H1 (cell line): ENCODE measurements around the gene C19orf53. TPM values are rescaled to one million over a fixed set of nuclear protein-coding genes. Genes with fewer than 3 reads are reported as not detected.

Experiments
- BRCA1 ChIP-seq: IDR thresholded peaks from 2 replicates; pipeline ENCODE4 v1.6.1; 2012; ENCODE audit warnings: low read depth, low read length, improper control_type of control experiment
- CBX8 ChIP-seq: fragments of 300-800, 300-1000 bp; sonication (generic); IDR thresholded peaks from 2 replicates; pipeline ENCODE4 v1.7.1; 2016; ENCODE audit warnings: low read depth, low read length, borderline replicate concordance
- EGR1 ChIP-seq: IDR thresholded peaks from 2 replicates; pipeline ENCODE4 v1.6.1; 2011; ENCODE audit warnings: low read depth, low read length, borderline replicate concordance
- EP300 ChIP-seq, 2 experiments: IDR thresholded peaks; 1 replicate in 1 of 2; 2 replicates in 1 of 2; pipeline ENCODE4 v1.6.1; 2011 to 2012; ENCODE audit warnings: low read depth in 2 of 2, low read length in 2 of 2, mild to moderate bottlenecking in 2 of 2, borderline replicate concordance in 1 of 2, inconsistent platforms in 1 of 2, moderate library complexity in 1 of 2
- FOSL1 ChIP-seq: IDR thresholded peaks from 2 replicates; pipeline ENCODE4 v1.6.1; 2011; ENCODE audit warnings: mild to moderate bottlenecking, low read depth, low read length, moderate library complexity; ENCODE audit not compliant: insufficient read depth
- HDAC2 ChIP-seq, 2 experiments: fragments of 300-600 bp in 1 of 2; sonication (generic) in 1 of 2; IDR thresholded peaks; 2 replicates each; pipeline ENCODE4 v1.6.1; 2011 to 2012; ENCODE audit warnings: low read depth in 2 of 2, low read length in 2 of 2, mild to moderate bottlenecking in 2 of 2, moderate library complexity in 2 of 2, borderline replicate concordance in 1 of 2, inconsistent platforms in 1 of 2
- KDM1A ChIP-seq: fragments of 200-600, 300-600 bp; sonication (generic); IDR thresholded peaks from 2 replicates; pipeline ENCODE4 v1.7.1; 2016; ENCODE audit warnings: mild to moderate bottlenecking, low read length, borderline replicate concordance
- POLR2AphosphoS5 ChIP-seq: IDR thresholded peaks from 2 replicates; pipeline ENCODE4 v1.6.1; 2011; ENCODE audit warnings: low read depth, low read length
- RBBP5 ChIP-seq: IDR thresholded peaks from 2 replicates; pipeline ENCODE4 v1.7.1; 2012; ENCODE audit warnings: low read depth, mild to moderate bottlenecking, inconsistent platforms, low read length, moderate library complexity, borderline replicate concordance
- SIN3A ChIP-seq, 2 experiments: IDR thresholded peaks in 1 of 2; conservative IDR thresholded peaks in 1 of 2; 2 replicates each; pipeline ENCODE4 v1.6.1; 2011 to 2012; ENCODE audit warnings: low read length in 2 of 2, improper control_type of control experiment in 1 of 2, low read depth in 1 of 2, mild to moderate bottlenecking in 1 of 2
- SP4 ChIP-seq: IDR thresholded peaks from 2 replicates; pipeline ENCODE4 v1.6.1; 2012; ENCODE audit warnings: low read length, inconsistent platforms
- TAF7 ChIP-seq: optimal IDR thresholded peaks from 2 replicates; pipeline ENCODE3; 2011; ENCODE audit warnings: low read depth, mild to moderate bottlenecking, inconsistent platforms, low read length, moderate library complexity, borderline replicate concordance
- TEAD4 ChIP-seq: IDR thresholded peaks from 2 replicates; pipeline ENCODE4 v1.6.1; 2012; ENCODE audit warnings: low read depth, low read length, inconsistent platforms, mixed read lengths
- polyA plus RNA-seq, 7 experiments: library from polyadenylated mRNA; depleted of rRNA in 3 of 7; stranded (reverse) in 5 of 7; unstranded in 2 of 7; fragments of >200 nt in 5 of 7; fragments of 200-250 nt in 2 of 7; gene quantifications; 1 replicate in 5 of 7; 2 replicates in 1 of 7; 4 replicates in 1 of 7; pipeline versions ENCODE4 v1.2.1 to v1.2.3, GENCODE V29; 2011 to 2013; ENCODE audit warnings: missing spikeins in 2 of 7, mixed read lengths in 2 of 7
- total RNA-seq: library from RNA; stranded (reverse); fragmentation: NEBNext Ultra II Directional; extraction: Animal tissue kit (Norgen Biotek cat#: 25700); gene quantifications from 2 replicates; pipeline ENCODE4 v1.2.1, GENCODE V29; 2021
- TF ChIP-seq, protein P1 (sequence below), 3 experiments: IDR thresholded peaks; 1 replicate in 2 of 3; 2 replicates in 1 of 3; pipeline versions ENCODE4 v1.5.1 to v1.6.1; 2011; ENCODE audit warnings: low read length in 3 of 3, mild to moderate bottlenecking in 3 of 3, inconsistent platforms in 2 of 3, low read depth in 1 of 3, moderate library complexity in 1 of 3; ENCODE audit not compliant: insufficient read depth in 1 of 3; ENCODE audit errors: control extremely low read depth in 1 of 3
- TF ChIP-seq, protein P2 (sequence below): IDR thresholded peaks from 2 replicates; pipeline ENCODE4 v1.6.1; 2012; ENCODE audit warnings: low read length, inconsistent platforms
- TF ChIP-seq, protein P3 (sequence below): IDR thresholded peaks from 2 replicates; pipeline ENCODE4 v1.6.1; 2011; ENCODE audit warnings: low read length, improper control_type of control experiment

Gene C19orf53
- total and polyA plus RNA-seq, 2 of the 8 experiments (the other 6 are each of a cell fraction or from before 2014, with no cell fraction given) = 104 to 169 TPM

DNA sequence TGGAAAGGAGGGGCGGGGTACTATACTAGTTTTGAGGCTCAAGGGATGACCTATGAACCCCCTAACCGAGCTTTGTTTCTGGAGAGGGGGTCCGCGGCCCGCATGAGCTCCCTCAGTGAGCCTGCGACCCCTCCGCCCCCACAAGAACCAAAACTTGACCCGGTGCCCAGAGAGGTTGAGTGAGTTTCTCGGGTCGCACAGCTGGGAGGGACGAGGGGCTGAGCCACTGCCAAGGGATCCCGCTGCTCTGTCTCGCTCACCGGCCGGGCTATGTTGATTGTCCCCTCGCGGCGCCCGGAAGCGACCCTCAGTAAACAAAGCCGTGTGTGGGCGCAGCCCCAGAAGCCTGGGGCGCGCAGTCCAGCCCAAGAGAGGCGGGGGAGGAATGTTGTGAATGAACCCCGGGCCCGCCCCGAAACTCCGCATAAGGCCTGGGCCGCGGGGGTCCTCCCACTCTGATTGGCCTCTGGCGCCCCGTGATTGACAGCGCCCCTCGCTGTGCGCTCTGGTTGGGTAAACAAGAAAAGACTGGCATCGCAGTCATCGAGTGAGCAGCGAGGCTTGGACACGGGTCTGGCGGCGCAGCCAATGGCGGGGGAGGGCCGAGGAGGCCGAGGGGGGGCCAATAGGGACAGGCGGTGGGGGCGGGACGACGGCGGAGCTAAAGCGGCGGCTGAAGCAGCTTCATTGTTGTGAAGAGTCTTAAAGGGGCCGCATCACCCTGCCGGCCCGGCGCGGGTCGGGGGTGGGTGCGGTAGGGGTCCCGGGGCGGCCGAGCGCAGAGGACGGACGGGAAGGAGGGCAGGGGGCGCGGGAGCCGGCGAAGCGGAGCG lies 20.7 kb downstream of the C19orf53 start, which contains the start of gene ZSWIM4 (continued):
- TF ChIP-seq, protein P1, sequence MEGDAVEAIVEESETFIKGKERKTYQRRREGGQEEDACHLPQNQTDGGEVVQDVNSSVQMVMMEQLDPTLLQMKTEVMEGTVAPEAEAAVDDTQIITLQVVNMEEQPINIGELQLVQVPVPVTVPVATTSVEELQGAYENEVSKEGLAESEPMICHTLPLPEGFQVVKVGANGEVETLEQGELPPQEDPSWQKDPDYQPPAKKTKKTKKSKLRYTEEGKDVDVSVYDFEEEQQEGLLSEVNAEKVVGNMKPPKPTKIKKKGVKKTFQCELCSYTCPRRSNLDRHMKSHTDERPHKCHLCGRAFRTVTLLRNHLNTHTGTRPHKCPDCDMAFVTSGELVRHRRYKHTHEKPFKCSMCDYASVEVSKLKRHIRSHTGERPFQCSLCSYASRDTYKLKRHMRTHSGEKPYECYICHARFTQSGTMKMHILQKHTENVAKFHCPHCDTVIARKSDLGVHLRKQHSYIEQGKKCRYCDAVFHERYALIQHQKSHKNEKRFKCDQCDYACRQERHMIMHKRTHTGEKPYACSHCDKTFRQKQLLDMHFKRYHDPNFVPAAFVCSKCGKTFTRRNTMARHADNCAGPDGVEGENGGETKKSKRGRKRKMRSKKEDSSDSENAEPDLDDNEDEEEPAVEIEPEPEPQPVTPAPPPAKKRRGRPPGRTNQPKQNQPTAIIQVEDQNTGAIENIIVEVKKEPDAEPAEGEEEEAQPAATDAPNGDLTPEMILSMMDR (IDR thresholded peaks at IDR 0.05; ENCODE audit: control extremely low read depth in 1 of 3, insufficient read depth in 1 of 3, low read depth in 1 of 3, low read length in 3 of 3) = no peak
- TF ChIP-seq RBBP5 (0 out of 2 replicates have a peak, but pooled peaks have one; percentile 9), TAF7 (peak; percentile 92), EGR1 (peak; percentile 89), SIN3A (conservative IDR thresholded peaks at IDR 0.05 in 1 of 2, IDR thresholded peaks at IDR 0.05 in 1 of 2; ENCODE audit: low read depth in 1 of 2, low read length in 2 of 2) (peak; percentile 41 to 47; a peak in 1 of 4 replicates), BRCA1 (no peak), TEAD4 (peak; percentile 66; the same call in 1 of the 2 replicates), SP4 (0 out of 2 replicates have a peak, but pooled peaks have one; percentile 78), POLR2AphosphoS5 (0 out of 2 replicates have a peak, but pooled peaks have one; percentile 49), EP300 (IDR thresholded peaks at IDR 0.05; ENCODE audit: borderline replicate concordance in 1 of 2, low read depth in 2 of 2, low read length in 2 of 2) (peak; percentile 33 to 96), HDAC2 (IDR thresholded peaks at IDR 0.05; ENCODE audit: borderline replicate concordance in 1 of 2, low read depth in 2 of 2, low read length in 2 of 2) (peak; percentile 87 to 97; a peak in 2 of 4 replicates), FOSL1 (no peak), CBX8 (no peak), KDM1A (peak; percentile 99)
- TF ChIP-seq, protein P2, sequence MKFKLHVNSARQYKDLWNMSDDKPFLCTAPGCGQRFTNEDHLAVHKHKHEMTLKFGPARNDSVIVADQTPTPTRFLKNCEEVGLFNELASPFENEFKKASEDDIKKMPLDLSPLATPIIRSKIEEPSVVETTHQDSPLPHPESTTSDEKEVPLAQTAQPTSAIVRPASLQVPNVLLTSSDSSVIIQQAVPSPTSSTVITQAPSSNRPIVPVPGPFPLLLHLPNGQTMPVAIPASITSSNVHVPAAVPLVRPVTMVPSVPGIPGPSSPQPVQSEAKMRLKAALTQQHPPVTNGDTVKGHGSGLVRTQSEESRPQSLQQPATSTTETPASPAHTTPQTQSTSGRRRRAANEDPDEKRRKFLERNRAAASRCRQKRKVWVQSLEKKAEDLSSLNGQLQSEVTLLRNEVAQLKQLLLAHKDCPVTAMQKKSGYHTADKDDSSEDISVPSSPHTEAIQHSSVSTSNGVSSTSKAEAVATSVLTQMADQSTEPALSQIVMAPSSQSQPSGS = peak; percentile 53; the same call in 1 of the 2 replicates
- TF ChIP-seq, protein P3, sequence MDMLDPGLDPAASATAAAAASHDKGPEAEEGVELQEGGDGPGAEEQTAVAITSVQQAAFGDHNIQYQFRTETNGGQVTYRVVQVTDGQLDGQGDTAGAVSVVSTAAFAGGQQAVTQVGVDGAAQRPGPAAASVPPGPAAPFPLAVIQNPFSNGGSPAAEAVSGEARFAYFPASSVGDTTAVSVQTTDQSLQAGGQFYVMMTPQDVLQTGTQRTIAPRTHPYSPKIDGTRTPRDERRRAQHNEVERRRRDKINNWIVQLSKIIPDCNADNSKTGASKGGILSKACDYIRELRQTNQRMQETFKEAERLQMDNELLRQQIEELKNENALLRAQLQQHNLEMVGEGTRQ = peak; percentile 56
